PC-3 (cell line): ENCODE results near the gene DMTF1. TPM values are rescaled to one million over a fixed set of nuclear protein-coding genes. Genes with fewer than 3 reads are reported as not detected.
"Not testable (repeated sequence)": the region's sequence is repeated elsewhere in the genome, so short reads cannot be mapped to it uniquely, and the experiment has no call there.

Source experiments
- ATAC-seq: fragments of 200-7000 bp; cut with Tn5 transposase; 2 replicates; pipeline ENCODE4 v1.9.1; 2020; ENCODE audit warnings: mild to moderate bottlenecking, moderate library complexity
- BruUV-seq: library from RNA; stranded (reverse); fragments of 400-500 nt; replicated peaks from 2 replicates; lab custom pipeline; 2021; lab: Mats Ljungman, UMichigan
- CTCF ChIA-PET: fragments of 300-600 bp; sonication (Branson Sonifier 250); formaldehyde crosslinking; loops from one replicate; lab custom pipeline; 2022; ENCODE audit warnings: antibody characterized with exemption; lab: Charles Lee
- POLR2A ChIA-PET: fragments of 300-600 bp; sonication (Branson Sonifier 250); formaldehyde crosslinking; loops from one replicate; lab custom pipeline; 2022; ENCODE audit warnings: antibody characterized with exemption; ENCODE audit not compliant: unreplicated experiment; lab: Charles Lee
- DNase-seq: peaks from one replicate; pipeline ENCODE4 v3.0.0-alpha.2; 2015
- H2AFZ ChIP-seq: fragments of 300-600 bp; sonication (generic); 2 replicates; pipeline ENCODE4 v1.6.0; 2016; ENCODE audit warnings: antibody characterized with exemption, low read length
- H3F3A ChIP-seq: fragments of 300-600 bp; sonication (generic); one replicate; pipeline ENCODE4 v1.6.0; 2017; ENCODE audit warnings: antibody characterized with exemption, low read length, control low read depth, mild to moderate bottlenecking; ENCODE audit not compliant: unreplicated experiment
- H3K27ac ChIP-seq: fragments of 300-600 bp; sonication (generic); 2 replicates; pipeline ENCODE4 v1.5.1; 2016; ENCODE audit warnings: mild to moderate bottlenecking, low read length
- H3K27me3 ChIP-seq: fragments of 300-600 bp; sonication (generic); 2 replicates; pipeline ENCODE4 v1.6.1; 2016; ENCODE audit warnings: low read length, mixed read lengths
- H3K36me3 ChIP-seq: fragments of 300-600 bp; sonication (generic); 2 replicates; pipeline ENCODE4 v1.6.1; 2016; ENCODE audit warnings: low read depth, mixed run types, low read length, mixed read lengths
- H3K4me1 ChIP-seq: fragments of 300-600 bp; sonication (generic); 2 replicates; pipeline ENCODE4 v1.5.1; 2016; ENCODE audit warnings: low read length; ENCODE audit not compliant: insufficient read depth
- H3K4me2 ChIP-seq: fragments of 300-600 bp; sonication (generic); 2 replicates; pipeline ENCODE4 v1.6.0; 2016; ENCODE audit warnings: low read length
- H3K4me3 ChIP-seq: fragments of 300-600 bp; sonication (generic); 2 replicates; pipeline ENCODE4 v1.5.1; 2016; ENCODE audit warnings: mild to moderate bottlenecking, low read length, mixed read lengths
- H3K79me2 ChIP-seq: fragments of 300-600 bp; sonication (generic); 2 replicates; pipeline ENCODE4 v1.6.1; 2017; ENCODE audit warnings: low read length, mixed read lengths
- H3K9ac ChIP-seq: fragments of 300-600 bp; sonication (generic); 2 replicates; pipeline ENCODE4 v1.6.0; 2016; ENCODE audit warnings: mild to moderate bottlenecking, low read length
- H3K9me2 ChIP-seq: fragments of 300-600 bp; sonication (generic); replicated peaks from 2 replicates; pipeline ENCODE4 v1.6.1; 2016; ENCODE audit warnings: mixed run types, low read length, mixed read lengths
- H3K9me3 ChIP-seq: fragments of 300-600 bp; sonication (generic); 2 replicates; pipeline ENCODE4 v1.6.1; 2016; ENCODE audit warnings: low read length, mixed read lengths
- H4K20me1 ChIP-seq: fragments of 300-600 bp; sonication (generic); 2 replicates; pipeline ENCODE4 v1.6.1; 2016; ENCODE audit warnings: low read length, mixed read lengths
- EZH2 ChIP-seq: fragments of 300-600 bp; sonication (generic); IDR thresholded peaks from one replicate; pipeline ENCODE4 v1.6.1; 2017; ENCODE audit warnings: antibody characterized with exemption, mild to moderate bottlenecking, low read length; ENCODE audit not compliant: unreplicated experiment
- EZH2phosphoT487 ChIP-seq: fragments of 300-600 bp; sonication (generic); IDR thresholded peaks from 2 replicates; pipeline ENCODE4 v1.6.1; 2018; ENCODE audit warnings: mild to moderate bottlenecking, antibody characterized with exemption, low read length, borderline replicate concordance
- intact Hi-C: fragments of 100-400 bp; cut with micrococcal nuclease; formaldehyde crosslinking; loops from 2 replicates; pipeline ENCODE4 v1.9.0; 2023
- total RNA-seq: library from RNA; depleted of rRNA; stranded (reverse); fragments of >200 nt; gene quantifications from 2 replicates; pipeline ENCODE4 v1.2.3, GENCODE V29; 2014
- TF ChIP-seq, protein P1 (sequence below): fragments of 300-600 bp; sonication (generic); conservative IDR thresholded peaks from 2 replicates; pipeline ENCODE4 v1.5.1; 2017; ENCODE audit warnings: antibody characterized with exemption, low read depth, mild to moderate bottlenecking, low read length

Gene DMTF1
- total RNA-seq, 1 experiment from 2014 or later, result 43.6 TPM

DNA sequence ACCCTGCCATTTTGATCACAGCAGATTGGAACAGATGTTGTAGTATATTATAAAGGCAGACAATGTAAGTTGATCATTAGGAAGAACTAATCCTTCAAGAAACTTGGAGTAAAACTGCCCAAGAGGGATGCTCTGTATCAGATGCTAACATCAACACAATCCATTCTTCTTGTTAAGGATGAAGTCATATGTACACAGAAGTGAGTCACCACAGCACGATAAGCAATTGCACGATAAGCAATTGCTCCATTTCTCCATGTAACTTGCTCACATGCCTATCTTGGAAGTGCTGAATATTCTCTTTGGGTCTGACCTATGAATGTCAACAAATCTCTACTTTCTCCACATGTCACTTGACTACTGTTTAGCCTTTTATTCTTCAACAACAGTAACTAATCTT is 41.5 kb upstream of the DMTF1 start:
- Histone ChIP-seq H4K20me1 (no peaks in the 10 kb centered on the region), H2AFZ (no peak overlapping the region), H3F3A (no peaks in the 10 kb centered on the region), H3K27me3 (no peaks in the 10 kb centered on the region), H3K27ac (no peak overlapping the region), H3K9ac (no peak overlapping the region), H3K4me3 (no peak overlapping the region), H3K4me2 (no peak overlapping the region), H3K36me3 (no peaks in the 10 kb centered on the region), H3K9me3 (no peaks in the 10 kb centered on the region), H3K79me2 (no peaks in the 10 kb centered on the region), H3K4me1 (peaks cover 8% of the 10 kb centered on the region), H3K9me2 (no peaks in the 10 kb centered on the region)
- intact Hi-C loops, result no loop called here
- no TSS peak for BruUV-seq
- ChIA-PET POLR2A (no interaction called here), CTCF (no interaction called here)
- TF ChIP-seq EZH2 (no peak), EZH2phosphoT487 (no peak)
- TF ChIP-seq, protein P1, sequence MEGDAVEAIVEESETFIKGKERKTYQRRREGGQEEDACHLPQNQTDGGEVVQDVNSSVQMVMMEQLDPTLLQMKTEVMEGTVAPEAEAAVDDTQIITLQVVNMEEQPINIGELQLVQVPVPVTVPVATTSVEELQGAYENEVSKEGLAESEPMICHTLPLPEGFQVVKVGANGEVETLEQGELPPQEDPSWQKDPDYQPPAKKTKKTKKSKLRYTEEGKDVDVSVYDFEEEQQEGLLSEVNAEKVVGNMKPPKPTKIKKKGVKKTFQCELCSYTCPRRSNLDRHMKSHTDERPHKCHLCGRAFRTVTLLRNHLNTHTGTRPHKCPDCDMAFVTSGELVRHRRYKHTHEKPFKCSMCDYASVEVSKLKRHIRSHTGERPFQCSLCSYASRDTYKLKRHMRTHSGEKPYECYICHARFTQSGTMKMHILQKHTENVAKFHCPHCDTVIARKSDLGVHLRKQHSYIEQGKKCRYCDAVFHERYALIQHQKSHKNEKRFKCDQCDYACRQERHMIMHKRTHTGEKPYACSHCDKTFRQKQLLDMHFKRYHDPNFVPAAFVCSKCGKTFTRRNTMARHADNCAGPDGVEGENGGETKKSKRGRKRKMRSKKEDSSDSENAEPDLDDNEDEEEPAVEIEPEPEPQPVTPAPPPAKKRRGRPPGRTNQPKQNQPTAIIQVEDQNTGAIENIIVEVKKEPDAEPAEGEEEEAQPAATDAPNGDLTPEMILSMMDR, result no peak
- ATAC-seq, result peak; percentile 99
- DNase-seq, result peak; percentile 67

DNA sequence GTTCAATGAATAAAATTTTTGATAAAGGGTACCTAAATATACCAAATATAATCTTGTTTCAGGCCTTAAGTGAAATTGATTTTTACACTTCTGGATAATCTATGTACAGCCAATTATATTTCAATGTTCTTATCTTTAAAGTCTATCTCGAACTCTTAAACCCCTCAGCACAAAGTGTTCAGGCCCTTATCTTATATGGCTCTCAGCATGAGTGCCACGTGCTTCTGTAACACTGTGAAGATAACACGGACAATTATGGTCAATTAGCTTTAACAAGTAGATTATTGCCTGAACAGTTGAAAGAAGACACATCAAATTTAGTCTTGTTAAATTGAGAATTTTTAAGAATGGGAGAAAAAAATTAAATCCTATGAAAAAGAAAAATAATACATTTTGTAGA is 40.4 kb upstream of the DMTF1 start:
- TF ChIP-seq, protein P1, result no peak
- TF ChIP-seq EZH2phosphoT487 (no peak), EZH2 (no peak)
- no peaks in the 10 kb centered on the region for H3K9me3 ChIP-seq
- no peaks in the 10 kb centered on the region for H3F3A ChIP-seq
- H3K9me2 ChIP-seq, result no peaks in the 10 kb centered on the region
- H3K36me3 ChIP-seq, result no peaks in the 10 kb centered on the region
- no peaks in the 10 kb centered on the region for H4K20me1 ChIP-seq
- peaks cover 8% of the 10 kb centered on the region for H3K4me1 ChIP-seq
- H3K27ac ChIP-seq, result no peak overlapping the region
- H2AFZ ChIP-seq, result no peak overlapping the region
- no peak overlapping the region for H3K4me3 ChIP-seq
- ATAC-seq (no peak), DNase-seq (no peak)
- H3K4me2 ChIP-seq, result no peak overlapping the region
- no TSS peak for BruUV-seq
- ChIA-PET CTCF (no interaction called here), POLR2A (no interaction called here)
- no peaks in the 10 kb centered on the region for H3K79me2 ChIP-seq
- H3K27me3 ChIP-seq, result no peaks in the 10 kb centered on the region
- intact Hi-C loops, result no loop called here
- no peak overlapping the region for H3K9ac ChIP-seq

GRCh38 chr7:87113077-87113476 is 39.2 kb upstream of the DMTF1 start:
- Histone ChIP-seq H3F3A (no peaks in the 10 kb centered on the region), H3K79me2 (no peaks in the 10 kb centered on the region), H2AFZ (no peak overlapping the region), H3K36me3 (no peaks in the 10 kb centered on the region), H3K4me2 (no peak overlapping the region), H4K20me1 (no peaks in the 10 kb centered on the region), H3K4me1 (peaks cover 8% of the 10 kb centered on the region), H3K27me3 (no peaks in the 10 kb centered on the region), H3K4me3 (no peak overlapping the region), H3K9ac (no peak overlapping the region), H3K9me3 (no peaks in the 10 kb centered on the region), H3K9me2 (no peaks in the 10 kb centered on the region), H3K27ac (no peak overlapping the region)
- intact Hi-C loops, result no loop called here
- no TSS peak for BruUV-seq
- ATAC-seq (no peak), DNase-seq (no peak)
- CTCF ChIA-PET, result no interaction called here
- POLR2A ChIA-PET, result no interaction called here
- TF ChIP-seq, protein P1, result no peak

- H3K9ac ChIP-seq, H3K9me2 ChIP-seq, H3K27ac ChIP-seq, H3K36me3 ChIP-seq, H4K20me1 ChIP-seq, intact Hi-C loops, CTCF ChIA-PET, DNase-seq, POLR2A ChIA-PET, H2AFZ ChIP-seq, H3K4me1 ChIP-seq, H3K4me2 ChIP-seq, BruUV-seq, H3K27me3 ChIP-seq, H3K79me2 ChIP-seq, H3K4me3 ChIP-seq, H3K9me3 ChIP-seq, H3F3A ChIP-seq, ATAC-seq: not testable (repeated sequence)
Observed at GRCh38 chr7:87113904-87114303, 38.3 kb upstream of the DMTF1 start.

DNA sequence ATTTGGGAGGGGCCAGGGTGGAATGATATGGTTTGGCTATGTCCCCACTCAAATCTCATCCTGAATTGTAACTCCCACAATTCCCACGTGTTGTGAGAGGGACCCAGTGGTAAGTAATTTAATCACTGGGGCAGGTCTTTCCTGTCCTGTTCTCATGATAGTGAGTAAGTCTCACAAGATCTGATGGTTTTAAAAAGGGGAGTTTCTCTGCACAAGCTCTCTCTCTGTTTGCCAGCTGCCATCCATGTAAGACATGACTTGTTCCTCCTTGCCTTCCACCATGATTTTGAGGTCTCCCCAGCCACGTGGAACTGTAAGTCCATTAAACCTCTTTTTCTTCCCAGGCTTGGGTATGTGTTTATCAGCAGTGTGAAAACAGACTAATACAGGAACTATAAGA is 36.5 kb upstream of the DMTF1 start:
- H3K27me3 ChIP-seq, H3K4me3 ChIP-seq, BruUV-seq, H4K20me1 ChIP-seq, H3K9me2 ChIP-seq, ATAC-seq, H3K4me2 ChIP-seq, CTCF ChIA-PET, intact Hi-C loops, POLR2A ChIA-PET, H3K27ac ChIP-seq, H3K4me1 ChIP-seq, H3K9me3 ChIP-seq, H3K9ac ChIP-seq, H2AFZ ChIP-seq, H3K79me2 ChIP-seq, DNase-seq, H3F3A ChIP-seq, H3K36me3 ChIP-seq: not testable (repeated sequence)
